ENCODE results near the gene SECISBP2L.

SECISBP2L gene

GRCh38 chr15:49023354-49023753, 22.9 kb downstream of the SECISBP2L start:
- H2AFZ ChIP-seq (ENCODE audit: low read depth, low read length) = no peak overlapping the region
- no peaks in the 10 kb centered on the region for H3K9me3 ChIP-seq (ENCODE audit: insufficient read depth, low read length)
- H3K36me3 ChIP-seq (replicated peaks; ENCODE audit: low read depth, low read length) = peaks cover 27% of the 10 kb centered on the region
- no peak for TF ChIP-seq EZH2phosphoT487 (IDR thresholded peaks at IDR 0.05; ENCODE audit: low read depth)
- TF ChIP-seq CTCF (IDR thresholded peaks at IDR 0.05; ENCODE audit: low read depth, low read length) = no peak
- no peaks in the 10 kb centered on the region for H3K79me2 ChIP-seq (ENCODE audit: low read length)
- no peak overlapping the region for H3K4me3 ChIP-seq (ENCODE audit: low read length)
- H3K27me3 ChIP-seq (ENCODE audit: low read depth, low read length) = no peaks in the 10 kb centered on the region
- H3K27ac ChIP-seq (ENCODE audit: low read length) = no peak overlapping the region
- no peak overlapping the region for H3K4me2 ChIP-seq (ENCODE audit: low read length)
- no peak overlapping the region for H3K9ac ChIP-seq (ENCODE audit: low read length)
- no peaks in the 10 kb centered on the region for H4K20me1 ChIP-seq (ENCODE audit: insufficient read depth, low read length)
- H3K4me1 ChIP-seq (ENCODE audit: low read length) = peaks cover 18% of the 10 kb centered on the region

- Histone ChIP-seq H3K27ac (ENCODE audit: low read length) (no peak overlapping the region), H3K4me1 (ENCODE audit: low read length) (no peaks in the 10 kb centered on the region), H2AFZ (ENCODE audit: low read depth, low read length) (no peak overlapping the region), H3K27me3 (ENCODE audit: low read depth, low read length) (no peaks in the 10 kb centered on the region), H4K20me1 (ENCODE audit: insufficient read depth, low read length) (no peaks in the 10 kb centered on the region), H3K4me3 (ENCODE audit: low read length) (no peak overlapping the region), H3K4me2 (ENCODE audit: low read length) (no peak overlapping the region), H3K36me3 (replicated peaks; ENCODE audit: low read depth, low read length) (peaks cover 13% of the 10 kb centered on the region), H3K9me3 (ENCODE audit: insufficient read depth, low read length) (no peaks in the 10 kb centered on the region), H3K79me2 (ENCODE audit: low read length) (no peaks in the 10 kb centered on the region), H3K9ac (ENCODE audit: low read length) (no peak overlapping the region)
- TF ChIP-seq CTCF (IDR thresholded peaks at IDR 0.05; ENCODE audit: low read depth, low read length) (no peak), EZH2phosphoT487 (IDR thresholded peaks at IDR 0.05; ENCODE audit: low read depth) (no peak)
These were observed 30.4 kb downstream of the SECISBP2L start for GRCh38 chr15:49015896-49016295.

GRCh38 chr15:48999314-48999713, 46.9 kb downstream of the SECISBP2L start:
- Histone ChIP-seq H3K4me3 (ENCODE audit: low read length) (no peak overlapping the region), H3K27ac (ENCODE audit: low read length) (no peak overlapping the region), H3K4me1 (ENCODE audit: low read length) (no peaks in the 10 kb centered on the region), H3K9ac (ENCODE audit: low read length) (no peak overlapping the region), H4K20me1 (ENCODE audit: insufficient read depth, low read length) (peaks cover 3% of the 10 kb centered on the region; the same call in 1 of the 2 replicates), H3K27me3 (ENCODE audit: low read depth, low read length) (no peaks in the 10 kb centered on the region), H3K4me2 (ENCODE audit: low read length) (no peak overlapping the region), H3K79me2 (ENCODE audit: low read length) (no peaks in the 10 kb centered on the region), H2AFZ (ENCODE audit: low read depth, low read length) (no peak overlapping the region), H3K9me3 (ENCODE audit: insufficient read depth, low read length) (no peaks in the 10 kb centered on the region), H3K36me3 (replicated peaks; ENCODE audit: low read depth, low read length) (peaks cover 12% of the 10 kb centered on the region)
- TF ChIP-seq CTCF (IDR thresholded peaks at IDR 0.05; ENCODE audit: low read depth, low read length) = no peak
- no peak for TF ChIP-seq EZH2phosphoT487 (IDR thresholded peaks at IDR 0.05; ENCODE audit: low read depth)

GRCh38 chr15:48996276-48996675, 50.0 kb downstream of the SECISBP2L start:
- Histone ChIP-seq H3K36me3 (replicated peaks; ENCODE audit: low read depth, low read length) (peaks cover 25% of the 10 kb centered on the region), H3K27me3 (ENCODE audit: low read depth, low read length) (no peaks in the 10 kb centered on the region), H2AFZ (ENCODE audit: low read depth, low read length) (no peak overlapping the region), H3K9ac (ENCODE audit: low read length) (no peak overlapping the region), H3K27ac (ENCODE audit: low read length) (no peak overlapping the region), H4K20me1 (ENCODE audit: insufficient read depth, low read length) (peaks cover 3% of the 10 kb centered on the region; the same call in 1 of the 2 replicates), H3K9me3 (ENCODE audit: insufficient read depth, low read length) (no peaks in the 10 kb centered on the region), H3K4me3 (ENCODE audit: low read length) (no peak overlapping the region), H3K79me2 (ENCODE audit: low read length) (no peaks in the 10 kb centered on the region), H3K4me2 (ENCODE audit: low read length) (no peak overlapping the region), H3K4me1 (ENCODE audit: low read length) (peaks cover 13% of the 10 kb centered on the region)
- no peak for TF ChIP-seq EZH2phosphoT487 (IDR thresholded peaks at IDR 0.05; ENCODE audit: low read depth)

GRCh38 chr15:48993380-48993779, 52.9 kb downstream of the SECISBP2L start:
- no peak overlapping the region for H2AFZ ChIP-seq (ENCODE audit: low read depth, low read length)
- H3K4me3 ChIP-seq (ENCODE audit: low read length) = no peak overlapping the region
- no peak overlapping the region for H3K9ac ChIP-seq (ENCODE audit: low read length)
- no peaks in the 10 kb centered on the region for H3K79me2 ChIP-seq (ENCODE audit: low read length)
- H3K27ac ChIP-seq (ENCODE audit: low read length) = no peak overlapping the region
- H3K4me2 ChIP-seq (ENCODE audit: low read length) = no peak overlapping the region
- H3K9me3 ChIP-seq (ENCODE audit: insufficient read depth, low read length) = no peaks in the 10 kb centered on the region
- H4K20me1 ChIP-seq (ENCODE audit: insufficient read depth, low read length) = no peaks in the 10 kb centered on the region
- TF ChIP-seq EZH2phosphoT487 (IDR thresholded peaks at IDR 0.05; ENCODE audit: low read depth) (no peak), CTCF (IDR thresholded peaks at IDR 0.05; ENCODE audit: low read depth, low read length) (no peak)
- H3K36me3 ChIP-seq (replicated peaks; ENCODE audit: low read depth, low read length) = peaks cover 26% of the 10 kb centered on the region
- no peaks in the 10 kb centered on the region for H3K27me3 ChIP-seq (ENCODE audit: low read depth, low read length)
- H3K4me1 ChIP-seq (ENCODE audit: low read length) = peaks cover 13% of the 10 kb centered on the region

Data from OCI-LY3 (cell line).